ENCODE data around the gene PIEZO2.
A peak's percentile ranks its signal among the peaks of the same experiment; 100 is the strongest.

Gene PIEZO2

GRCh38 chr18:11064106-11064505 is 85.3 kb downstream of the PIEZO2 start:
- no peak for DNase-seq

GRCh38 chr18:11055721-11056120 is 93.6 kb downstream of the PIEZO2 start:
- no peak for DNase-seq

DNA sequence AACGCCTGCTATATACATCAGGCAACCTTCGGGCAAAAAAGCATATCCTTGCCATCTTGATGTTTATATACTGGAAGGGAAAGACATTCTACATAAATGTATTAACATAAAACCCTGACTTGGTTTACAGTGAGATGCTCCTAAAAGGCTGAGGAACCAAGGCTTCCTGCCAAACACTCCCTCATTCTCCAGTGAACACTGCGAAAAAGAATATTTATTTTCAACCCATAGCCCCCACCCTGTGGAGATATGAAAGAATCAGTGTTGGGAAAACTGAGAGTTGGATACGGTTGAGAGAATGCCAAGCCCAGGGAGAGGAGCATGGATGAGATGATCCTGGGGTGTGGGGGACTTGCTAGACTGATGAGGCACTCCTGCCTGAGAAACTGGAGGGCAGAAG is 94.9 kb downstream of the PIEZO2 start:
- DNase-seq: no peak

- no peak for DNase-seq
These were observed 96.1 kb downstream of the PIEZO2 start for GRCh38 chr18:11053293-11053692.

GRCh38 chr18:11052800-11053199 is 96.6 kb downstream of the PIEZO2 start:
- no peak for DNase-seq

DNA sequence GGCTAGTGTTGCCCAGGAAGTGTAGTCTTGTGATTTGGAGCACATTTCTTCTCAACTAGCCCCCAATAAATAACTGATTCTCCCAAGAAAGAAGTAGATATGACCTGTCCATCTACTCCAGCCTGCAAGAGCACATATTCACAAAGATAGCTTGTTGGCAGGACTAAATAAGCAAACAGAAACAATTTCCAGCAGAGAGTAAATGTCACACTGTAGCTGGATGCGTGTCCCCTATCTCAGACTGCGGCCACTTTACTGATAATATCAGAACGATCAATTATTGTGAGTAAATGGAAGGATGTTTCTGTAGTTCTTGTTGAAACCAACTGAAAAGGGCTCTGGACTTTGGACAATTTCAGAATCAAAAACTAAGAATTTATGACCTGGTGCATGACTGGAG is 97.9 kb downstream of the PIEZO2 start:
- no peak for DNase-seq

- no peak for DNase-seq
These were observed 98.4 kb downstream of the PIEZO2 start for GRCh38 chr18:11050966-11051365.

GRCh38 chr18:11047817-11048216 is 101.6 kb downstream of the PIEZO2 start:
- no peak for DNase-seq

DNA sequence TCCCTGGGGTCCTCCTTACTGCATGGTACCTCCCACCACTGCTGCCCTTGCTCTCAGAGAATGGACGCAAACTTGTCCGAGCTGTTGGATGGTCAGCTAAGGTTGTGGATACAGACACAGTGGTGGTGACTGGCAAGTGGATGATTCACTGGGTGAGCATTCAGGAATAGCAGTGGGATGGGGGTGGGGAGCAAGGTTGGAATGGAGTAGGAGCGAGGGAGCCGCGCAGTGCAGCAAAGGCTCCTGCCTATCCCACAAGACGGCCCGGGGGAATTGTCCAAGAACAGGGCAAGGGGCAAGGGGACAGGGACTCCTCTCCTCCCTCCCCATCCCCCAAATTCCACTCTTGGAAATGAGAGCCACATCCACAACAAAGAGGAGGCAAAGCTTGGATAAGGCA is 102.2 kb downstream of the PIEZO2 start:
- DNase-seq: no peak

- DNase-seq: no peak
These were observed 103.2 kb downstream of the PIEZO2 start for GRCh38 chr18:11046140-11046539.

DNA sequence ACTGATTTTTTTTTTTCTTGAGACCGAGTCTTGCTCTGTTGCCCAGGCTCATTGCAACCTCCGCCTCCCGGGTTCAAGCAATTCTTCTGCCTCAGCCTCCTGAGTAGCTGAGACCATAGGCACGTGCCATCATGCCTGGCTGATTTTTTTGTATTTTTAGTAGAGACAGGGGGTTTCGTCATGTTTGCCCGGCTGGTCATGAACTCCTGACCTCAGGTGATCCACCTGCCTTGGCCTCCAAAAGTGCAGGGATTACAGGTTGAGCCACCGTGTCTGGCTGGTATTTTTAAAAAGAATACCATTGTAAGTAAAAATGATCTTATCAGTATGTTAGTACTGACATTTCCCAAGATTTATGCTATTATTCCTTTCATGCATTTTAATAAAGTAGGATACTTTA is 105.7 kb downstream of the PIEZO2 start:
- no peak for DNase-seq

DNA sequence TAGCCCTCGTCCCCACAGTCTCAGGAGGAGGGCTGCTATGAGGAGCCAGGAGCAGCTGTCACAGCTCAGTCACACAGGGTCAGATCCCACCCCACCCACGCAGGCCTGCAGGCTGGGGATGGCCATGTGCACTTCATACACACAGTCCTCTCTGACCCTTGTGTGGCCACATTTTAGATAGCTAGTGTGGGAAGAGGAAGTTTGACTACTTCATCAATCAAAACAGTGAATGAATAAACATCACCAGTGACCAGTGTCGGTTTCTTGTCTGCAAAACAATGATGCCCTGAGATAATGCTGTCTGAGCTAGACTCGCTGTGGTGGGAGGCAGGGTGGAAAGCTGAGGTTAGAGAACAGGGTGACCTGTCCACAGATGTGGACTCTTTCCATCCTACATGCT is 107.1 kb downstream of the PIEZO2 start:
- DNase-seq: no peak

DNA sequence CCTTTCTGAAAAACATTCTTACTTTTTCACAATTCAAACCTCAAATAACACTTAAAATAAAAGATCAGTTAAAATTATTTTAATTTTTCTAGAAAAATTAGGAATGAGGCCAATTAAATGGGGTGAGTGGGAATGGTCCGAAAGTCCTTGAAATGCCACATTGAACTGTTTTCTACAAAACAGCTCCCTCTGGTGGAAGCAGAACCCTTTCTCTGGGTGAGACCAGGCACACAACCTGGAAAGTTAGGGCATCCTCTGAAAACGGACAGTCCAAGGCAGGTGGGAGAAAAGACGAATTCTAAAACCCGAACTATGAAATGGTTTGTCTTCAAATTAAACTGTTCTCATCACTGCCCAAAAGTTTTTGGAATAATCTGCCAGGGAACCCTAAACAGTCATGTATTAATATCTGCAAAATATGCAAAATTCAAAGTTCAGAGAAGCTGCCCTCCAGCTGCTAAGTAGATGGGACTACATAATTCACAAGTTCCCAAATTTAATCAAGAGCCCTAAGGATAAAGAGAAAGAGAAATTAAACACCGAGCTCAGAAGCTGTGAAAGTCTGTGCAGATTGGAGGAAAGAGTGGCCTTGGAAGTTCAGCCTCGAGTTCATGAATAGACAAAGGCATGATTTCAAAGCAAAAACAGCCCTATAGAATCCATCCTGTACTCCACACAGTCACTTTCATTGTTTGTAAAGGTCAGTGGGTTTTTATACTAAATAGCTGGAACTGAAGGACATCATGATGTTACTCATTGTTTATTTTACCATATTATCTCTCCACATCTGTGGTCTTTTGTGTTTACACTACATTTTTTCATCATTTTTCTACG is 108.3 kb downstream of the PIEZO2 start:
- peak; percentile 48 for DNase-seq

- no peak for DNase-seq
These were observed 109.0 kb downstream of the PIEZO2 start for GRCh38 chr18:11040359-11040758.

DNA sequence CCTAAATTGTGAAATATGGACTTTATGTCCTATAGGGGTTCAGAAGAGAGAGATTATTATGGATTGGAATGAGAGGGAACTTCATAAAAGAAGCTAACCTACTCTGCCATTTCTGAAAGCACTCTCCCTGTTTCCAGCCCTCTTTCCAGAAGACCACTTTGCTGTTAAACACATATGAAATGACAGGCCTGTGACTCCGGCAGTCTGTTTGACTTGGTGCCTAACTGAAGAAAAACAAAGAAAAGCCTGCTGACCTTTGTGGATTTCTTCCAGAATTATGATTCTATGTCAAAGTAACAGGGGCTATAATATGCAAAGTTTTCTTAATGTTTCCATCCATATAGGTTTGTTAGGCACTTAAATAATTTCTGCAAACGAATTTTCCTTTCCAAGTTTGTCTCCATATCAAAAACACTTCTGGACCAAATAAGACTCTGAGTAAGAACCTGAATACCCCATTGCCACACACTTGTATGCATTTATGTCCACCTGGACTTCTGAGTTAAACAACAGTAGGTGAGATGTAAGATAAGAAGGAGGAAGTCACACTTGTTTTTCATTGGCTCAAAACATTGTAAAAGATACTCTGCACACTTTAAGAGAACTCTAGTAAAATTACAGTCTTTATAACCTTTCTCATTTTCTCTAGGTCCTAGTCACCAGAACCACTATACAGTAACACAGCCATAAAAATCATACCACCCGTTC is 111.7 kb downstream of the PIEZO2 start:
- DNase-seq: no peak

DNA sequence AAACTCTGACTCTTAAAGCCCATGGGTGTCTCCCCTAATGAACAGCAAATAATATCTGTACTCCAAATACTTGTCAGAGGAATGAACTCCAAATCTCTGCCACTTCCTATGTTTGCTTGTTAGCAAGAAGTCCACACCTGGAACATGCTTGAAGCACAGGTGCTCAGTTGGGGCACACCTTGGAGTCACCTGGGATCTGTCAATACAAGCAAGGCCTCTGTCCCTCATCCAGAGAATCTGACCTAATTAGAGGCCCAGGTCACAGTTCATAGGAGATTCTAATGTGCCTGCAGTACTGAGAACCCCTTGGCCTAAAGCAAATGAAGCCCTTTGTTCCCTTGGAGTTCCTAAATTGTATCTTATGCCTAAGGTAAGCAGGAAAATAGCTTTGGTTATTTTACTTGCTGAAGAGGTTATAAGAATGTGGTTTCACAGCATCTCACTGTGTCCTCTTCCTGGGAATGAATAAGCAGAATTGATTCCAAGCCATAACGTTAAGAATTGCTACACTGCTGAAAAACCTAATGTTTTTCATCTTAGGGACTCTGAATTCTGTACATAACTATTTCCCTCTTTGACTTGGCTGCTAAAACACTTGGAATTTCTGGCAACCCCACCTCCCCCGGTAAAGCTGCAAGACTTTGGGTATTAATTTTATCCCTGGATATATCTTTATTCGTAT is 113.4 kb downstream of the PIEZO2 start:
- DNase-seq: no peak

DNA sequence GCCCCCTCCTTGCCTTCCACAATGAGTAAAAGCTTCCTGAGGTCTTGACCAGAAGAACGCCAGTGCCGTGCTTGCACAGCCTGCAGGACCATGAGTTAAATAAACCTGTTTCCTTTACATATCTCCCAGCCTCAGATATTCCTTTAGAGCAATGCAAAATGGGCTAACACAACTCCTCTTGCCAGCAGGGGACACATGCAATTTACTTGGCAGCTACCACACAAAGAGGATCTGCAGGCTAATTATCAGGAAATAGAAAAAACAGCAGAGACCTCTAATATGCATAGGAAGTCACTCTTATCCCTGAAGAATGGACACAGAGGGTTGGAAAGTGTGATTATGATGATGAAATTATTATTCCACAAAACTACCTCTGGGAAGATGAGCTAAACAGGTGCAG is 114.0 kb downstream of the PIEZO2 start:
- no peak for DNase-seq

- no peak for DNase-seq
These were observed 114.5 kb downstream of the PIEZO2 start for GRCh38 chr18:11034884-11035283.

DNA sequence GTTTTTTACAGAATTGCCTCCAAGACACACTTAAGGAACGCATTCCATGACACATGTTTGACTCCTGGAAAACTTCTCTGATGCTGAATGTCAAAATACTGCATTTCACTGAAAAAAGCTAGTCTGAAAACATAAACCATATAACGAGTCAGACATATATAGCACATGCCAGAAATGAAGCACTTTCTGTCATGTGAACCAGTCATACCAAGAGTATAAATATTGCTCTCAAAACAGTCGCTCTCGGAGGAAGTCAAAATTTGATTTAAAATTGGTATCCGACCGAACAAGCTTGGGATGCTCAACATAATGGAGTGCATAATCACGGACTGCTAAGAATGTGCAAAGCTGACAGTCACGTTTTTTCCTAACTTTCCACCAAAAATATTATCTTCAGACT is 115.9 kb downstream of the PIEZO2 start:
- DNase-seq: no peak

- no peak for DNase-seq
These were observed 117.4 kb downstream of the PIEZO2 start for GRCh38 chr18:11031966-11032365.

DNA sequence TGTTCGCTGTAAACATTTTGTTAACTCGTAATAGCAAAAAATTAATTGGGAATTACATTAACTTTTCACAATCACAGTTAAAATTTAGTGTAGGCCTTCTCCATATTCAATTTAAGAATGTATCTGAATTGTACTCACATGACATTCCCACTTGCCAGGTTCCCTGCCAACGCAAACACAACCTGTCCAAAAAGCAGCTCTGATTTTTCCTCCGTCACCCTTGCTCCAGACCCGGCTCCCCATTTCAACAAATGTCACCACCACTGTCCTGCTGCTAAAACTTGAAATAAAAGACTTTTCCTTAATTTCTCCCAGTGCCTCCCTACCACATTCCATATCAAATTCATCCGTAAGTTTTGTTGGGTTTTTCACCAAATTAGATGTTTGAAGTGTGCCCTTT is 120.3 kb downstream of the PIEZO2 start:
- DNase-seq: no peak

- no peak for DNase-seq
These were observed 121.5 kb downstream of the PIEZO2 start for GRCh38 chr18:11027862-11028261.

- peak; percentile 12 for DNase-seq
These were observed 123.7 kb downstream of the PIEZO2 start for GRCh38 chr18:11025671-11026070.

Data from NCI-H82 (cell line).